GM12874 (cell line): ENCODE data around the gene TCTN2.

ENCODE experiments used
- TF ChIP-seq, protein P1 (sequence below): IDR thresholded peaks from 2 replicates; pipeline ENCODE4 v1.5.1; 2011; ENCODE audit warnings: low read depth, mild to moderate bottlenecking, control low read depth, low read length, moderate library complexity; ENCODE audit not compliant: insufficient read depth

The TCTN2 gene

DNA sequence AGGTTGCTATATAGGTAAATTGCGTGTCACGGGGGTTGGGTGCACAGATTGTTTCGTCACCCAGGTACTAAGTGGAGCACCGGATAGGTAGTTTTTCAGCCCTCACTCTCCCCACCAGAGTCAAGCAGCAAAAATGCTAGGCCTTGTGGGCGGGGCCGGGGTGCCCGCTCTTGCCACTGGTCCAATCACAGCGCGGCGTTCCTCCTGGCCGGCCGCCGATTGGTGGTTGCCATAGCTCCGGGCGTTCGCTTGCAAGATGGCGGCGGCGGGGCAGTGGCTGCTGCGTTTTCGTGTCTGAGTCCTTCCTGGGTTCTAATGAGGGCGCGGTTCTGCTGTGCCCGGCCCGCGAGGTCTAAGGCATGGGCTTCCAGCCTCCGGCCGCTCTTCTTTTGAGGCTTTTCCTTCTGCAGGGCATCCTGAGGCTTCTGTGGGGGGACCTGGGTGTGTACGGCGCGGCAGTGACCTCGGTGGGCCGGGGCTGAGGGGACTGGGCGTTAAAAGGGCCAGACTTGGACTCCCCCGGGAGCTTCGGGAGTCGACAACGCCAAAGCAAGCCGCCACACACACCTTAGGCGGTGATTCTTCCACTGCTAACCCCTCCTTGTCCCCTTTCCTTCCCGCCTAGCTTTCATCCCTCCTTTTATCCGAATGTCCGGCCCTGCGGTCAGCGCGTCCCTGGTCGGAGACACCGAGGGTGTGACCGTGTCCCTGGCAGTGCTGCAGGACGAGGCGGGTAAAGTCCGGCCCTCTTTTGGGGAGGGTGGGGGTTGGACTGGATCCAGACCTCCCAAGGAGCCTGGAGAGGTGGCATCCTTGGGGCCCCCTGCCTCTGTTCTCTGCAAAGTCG, at the start of gene TCTN2:
TSS of gene TCTN2 (plus strand) at position 232 of the 847 bp plus-strand sequence. CDS start at position 360, 128 bp downstream.
- TF ChIP-seq, protein P1, sequence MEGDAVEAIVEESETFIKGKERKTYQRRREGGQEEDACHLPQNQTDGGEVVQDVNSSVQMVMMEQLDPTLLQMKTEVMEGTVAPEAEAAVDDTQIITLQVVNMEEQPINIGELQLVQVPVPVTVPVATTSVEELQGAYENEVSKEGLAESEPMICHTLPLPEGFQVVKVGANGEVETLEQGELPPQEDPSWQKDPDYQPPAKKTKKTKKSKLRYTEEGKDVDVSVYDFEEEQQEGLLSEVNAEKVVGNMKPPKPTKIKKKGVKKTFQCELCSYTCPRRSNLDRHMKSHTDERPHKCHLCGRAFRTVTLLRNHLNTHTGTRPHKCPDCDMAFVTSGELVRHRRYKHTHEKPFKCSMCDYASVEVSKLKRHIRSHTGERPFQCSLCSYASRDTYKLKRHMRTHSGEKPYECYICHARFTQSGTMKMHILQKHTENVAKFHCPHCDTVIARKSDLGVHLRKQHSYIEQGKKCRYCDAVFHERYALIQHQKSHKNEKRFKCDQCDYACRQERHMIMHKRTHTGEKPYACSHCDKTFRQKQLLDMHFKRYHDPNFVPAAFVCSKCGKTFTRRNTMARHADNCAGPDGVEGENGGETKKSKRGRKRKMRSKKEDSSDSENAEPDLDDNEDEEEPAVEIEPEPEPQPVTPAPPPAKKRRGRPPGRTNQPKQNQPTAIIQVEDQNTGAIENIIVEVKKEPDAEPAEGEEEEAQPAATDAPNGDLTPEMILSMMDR: no peak

DNA sequence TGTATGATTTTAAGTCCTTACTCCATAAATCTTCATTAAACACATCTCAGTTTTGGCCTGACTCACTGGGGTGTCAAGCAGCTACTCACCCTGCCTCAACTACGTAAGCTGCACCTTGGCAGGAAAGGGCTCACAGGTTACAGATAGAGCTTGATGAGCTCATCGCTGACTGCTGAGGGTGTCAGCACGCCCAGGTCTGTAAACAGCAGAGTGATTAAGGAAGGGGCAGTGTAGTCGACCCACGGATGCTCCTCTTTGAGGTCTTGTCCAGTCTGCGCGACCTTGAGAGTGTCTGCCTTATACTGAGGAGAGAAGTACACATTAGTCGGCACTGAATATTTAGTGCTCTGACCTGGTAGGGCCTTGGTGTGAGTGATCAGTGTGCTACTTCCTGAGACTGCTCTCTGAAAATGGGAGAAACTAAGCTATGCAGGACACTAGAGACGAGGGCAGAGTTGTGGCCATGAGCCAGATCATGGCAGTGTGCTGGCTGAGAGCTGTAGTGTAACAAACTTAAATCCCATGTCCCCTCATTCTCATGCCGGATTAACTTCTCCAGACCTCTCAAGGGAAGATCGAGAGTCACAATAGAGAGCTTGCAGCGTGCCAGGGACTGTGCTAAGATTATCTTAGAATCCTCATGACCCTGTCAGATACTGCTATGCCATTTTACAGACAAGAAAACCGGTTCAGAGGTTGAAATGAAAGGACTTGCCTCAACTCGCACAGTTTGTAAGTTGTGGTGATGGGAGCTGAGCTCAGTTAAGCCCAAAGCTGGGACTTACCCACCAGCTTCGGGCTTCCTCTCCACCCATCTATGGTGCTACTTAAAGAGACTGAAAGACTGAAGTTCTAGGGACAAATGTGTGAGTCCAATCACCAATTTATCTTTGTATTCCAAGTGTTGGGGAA, 49.0 kb upstream of the TCTN2 start:
- TF ChIP-seq, protein P1: no peak

DNA sequence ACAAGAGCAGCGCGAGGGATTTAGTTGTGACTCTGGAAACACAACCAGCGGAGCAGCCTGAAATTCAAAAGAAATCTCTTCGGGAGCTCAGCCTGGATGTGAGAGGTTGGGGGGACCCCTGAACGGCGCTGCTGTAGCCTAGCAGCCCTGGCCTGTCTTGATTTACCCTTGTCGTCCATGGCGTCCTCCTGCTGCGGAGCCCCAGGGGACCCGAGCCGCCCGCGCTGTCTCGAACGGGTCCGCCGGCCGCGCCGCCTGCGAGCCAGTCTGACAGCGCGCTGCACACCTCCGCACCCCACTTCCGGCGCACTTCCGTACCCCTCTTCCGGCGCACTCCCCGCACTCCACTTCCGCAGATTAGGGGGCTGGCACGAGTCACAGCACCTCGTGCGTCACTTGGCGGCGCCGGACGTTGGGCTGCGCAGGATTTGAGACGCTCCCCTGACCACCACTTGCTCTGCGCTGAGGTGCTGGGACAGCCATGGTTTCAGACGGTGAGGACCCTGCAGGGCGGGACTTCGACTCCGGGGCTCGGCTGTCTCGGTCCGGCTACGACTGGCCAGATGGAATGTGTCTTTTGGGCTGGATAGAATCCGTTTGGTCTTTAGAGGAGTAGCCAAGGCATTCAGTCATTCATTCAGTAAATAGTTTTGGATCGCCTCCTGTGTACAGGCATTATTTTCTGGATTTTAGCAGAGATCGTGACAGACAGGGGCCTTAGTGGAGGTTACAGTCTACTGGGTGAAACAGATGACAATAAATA, 37.4 kb upstream of the TCTN2 start, which contains the start of the genes EIF2B1 and GTF2H3:
TSS of gene EIF2B1 (minus strand) at position 308 of the 763 bp plus-strand sequence. CDS start at position 179, 129 bp downstream.
TSS of gene GTF2H3 (plus strand) at position 451 of the 763 bp plus-strand sequence. CDS start at position 482, 31 bp downstream.
- TF ChIP-seq, protein P1: no peak

DNA sequence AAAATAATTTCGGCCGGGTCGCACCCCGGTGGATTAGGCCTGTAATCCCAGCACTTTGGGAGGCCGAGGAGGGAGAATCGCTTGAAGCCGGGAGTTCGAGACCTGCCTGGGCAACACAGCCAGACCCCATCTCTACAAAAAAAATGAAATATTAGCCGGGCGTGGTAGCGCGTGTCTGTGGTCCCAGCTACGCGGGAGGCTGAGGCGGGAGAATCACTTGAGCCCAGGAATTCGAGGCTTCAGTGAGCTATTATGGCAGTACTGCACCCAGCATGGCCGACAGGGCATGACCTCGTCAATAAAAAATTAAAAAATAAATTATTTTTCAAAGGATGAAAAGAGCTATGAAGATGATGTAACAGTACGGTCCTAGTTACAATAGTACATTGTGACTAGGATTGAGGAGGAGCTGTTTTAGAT, 36.8 kb upstream of the TCTN2 start:
- TF ChIP-seq, protein P1: no peak

DNA sequence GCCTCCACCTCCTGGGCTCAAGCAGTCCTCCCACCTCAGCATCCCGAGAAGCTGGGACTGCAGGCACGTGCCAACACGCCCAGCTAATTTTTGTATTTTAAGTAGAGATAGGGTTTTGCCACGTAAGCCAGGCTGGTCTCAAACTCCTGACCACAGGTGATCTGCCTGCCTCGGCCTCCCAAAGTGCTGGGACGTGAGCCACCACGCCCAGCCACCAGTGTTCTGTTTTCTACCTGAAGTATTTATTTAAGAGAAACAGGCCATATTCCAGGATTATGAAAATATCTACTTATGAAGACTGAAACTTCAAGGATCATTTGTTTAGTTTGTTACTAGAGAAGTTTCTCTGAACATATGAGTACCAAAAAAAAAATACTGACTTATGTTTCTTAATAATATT, 27.0 kb upstream of the TCTN2 start:
- TF ChIP-seq, protein P1: no peak

DNA sequence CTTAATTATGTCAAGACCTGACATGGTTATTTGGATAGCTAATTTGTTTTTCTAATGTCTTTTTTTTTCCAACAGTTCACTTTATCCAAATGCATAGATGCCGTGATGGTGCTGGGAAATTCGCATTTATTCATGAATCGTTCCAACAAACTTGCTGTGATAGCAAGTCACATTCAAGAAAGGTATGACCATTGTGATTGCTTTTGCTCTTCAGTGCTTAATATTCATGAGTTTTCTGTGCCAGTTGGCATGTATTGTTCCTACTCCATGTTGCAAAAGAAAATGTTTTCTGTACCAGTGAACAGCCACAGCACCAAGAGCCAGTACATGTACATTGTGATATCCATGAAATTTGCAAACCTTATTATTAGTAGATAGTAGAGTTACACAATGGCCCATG, 25.5 kb upstream of the TCTN2 start:
- TF ChIP-seq, protein P1: no peak
